Ishikawa (cell line): ENCODE data around the gene MUSK.

ENCODE experiments used
- CEBPB ChIP-seq: IDR thresholded peaks from 2 replicates; pipeline ENCODE4 v1.6.1; 2012
- EGR1 ChIP-seq: IDR thresholded peaks from 2 replicates; pipeline ENCODE4 v1.6.1; 2012
- EP300 ChIP-seq: IDR thresholded peaks from 2 replicates; pipeline ENCODE4 v1.6.1; 2012; ENCODE audit warnings: borderline replicate concordance
- FOXM1 ChIP-seq: IDR thresholded peaks from 2 replicates; pipeline ENCODE4 v1.6.1; 2012; ENCODE audit warnings: low read depth, borderline replicate concordance
- MAX ChIP-seq: IDR thresholded peaks from 2 replicates; pipeline ENCODE4 v1.6.1; 2012
- NFIC ChIP-seq: IDR thresholded peaks from 2 replicates; pipeline ENCODE4 v1.6.1; 2012
- RAD21 ChIP-seq: IDR thresholded peaks from 2 replicates; pipeline ENCODE4 v1.6.1; 2012; ENCODE audit warnings: low read depth
- TAF1 ChIP-seq: IDR thresholded peaks from 2 replicates; pipeline ENCODE4 v1.6.1; 2012; ENCODE audit warnings: low read depth, mild to moderate bottlenecking
- TCF12 ChIP-seq: IDR thresholded peaks from 2 replicates; pipeline ENCODE4 v1.6.1; 2012; ENCODE audit warnings: low read depth
- YY1 ChIP-seq: IDR thresholded peaks from 2 replicates; pipeline ENCODE4 v1.6.1; 2012; ENCODE audit warnings: low read depth
- ZBTB7A ChIP-seq: IDR thresholded peaks from 2 replicates; pipeline ENCODE4 v1.6.1; 2012; ENCODE audit warnings: low read depth
- TF ChIP-seq, protein P1 (sequence below): IDR thresholded peaks from 2 replicates; pipeline ENCODE4 v1.6.1; 2012
- TF ChIP-seq, protein P2 (sequence below): IDR thresholded peaks from 2 replicates; pipeline ENCODE4 v1.6.1; 2012; ENCODE audit warnings: low read depth, mild to moderate bottlenecking

DNA sequence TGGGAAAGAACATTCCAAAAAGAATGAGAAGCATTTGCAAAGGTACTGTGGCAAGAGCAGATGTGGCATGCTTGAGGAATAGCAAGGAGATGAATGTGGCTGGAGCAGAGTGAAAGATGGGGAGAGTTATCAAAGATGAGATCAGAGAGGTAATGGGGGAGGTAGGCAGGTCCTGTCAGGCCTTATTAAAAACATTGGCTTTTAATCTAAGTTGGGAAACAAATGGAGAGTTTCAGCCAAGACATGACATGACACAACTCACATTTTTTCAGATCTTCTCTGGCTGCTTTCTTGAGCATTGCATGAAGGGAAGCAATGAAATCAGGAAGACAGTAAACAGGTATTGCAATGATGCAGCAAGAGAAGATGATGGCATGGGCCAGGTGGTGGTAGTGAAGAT lies 120.3 kb downstream of the MUSK start:
- TF ChIP-seq TCF12, result no peak
- TF ChIP-seq TAF1, result no peak
- no peak for TF ChIP-seq EGR1
- no peak for TF ChIP-seq MAX
- no peak for TF ChIP-seq NFIC
- TF ChIP-seq YY1, result no peak
- TF ChIP-seq, protein P1, sequence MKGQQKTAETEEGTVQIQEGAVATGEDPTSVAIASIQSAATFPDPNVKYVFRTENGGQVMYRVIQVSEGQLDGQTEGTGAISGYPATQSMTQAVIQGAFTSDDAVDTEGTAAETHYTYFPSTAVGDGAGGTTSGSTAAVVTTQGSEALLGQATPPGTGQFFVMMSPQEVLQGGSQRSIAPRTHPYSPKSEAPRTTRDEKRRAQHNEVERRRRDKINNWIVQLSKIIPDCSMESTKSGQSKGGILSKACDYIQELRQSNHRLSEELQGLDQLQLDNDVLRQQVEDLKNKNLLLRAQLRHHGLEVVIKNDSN, result no peak
- TF ChIP-seq RAD21, result no peak
- TF ChIP-seq EP300, result no peak
- TF ChIP-seq, protein P2, sequence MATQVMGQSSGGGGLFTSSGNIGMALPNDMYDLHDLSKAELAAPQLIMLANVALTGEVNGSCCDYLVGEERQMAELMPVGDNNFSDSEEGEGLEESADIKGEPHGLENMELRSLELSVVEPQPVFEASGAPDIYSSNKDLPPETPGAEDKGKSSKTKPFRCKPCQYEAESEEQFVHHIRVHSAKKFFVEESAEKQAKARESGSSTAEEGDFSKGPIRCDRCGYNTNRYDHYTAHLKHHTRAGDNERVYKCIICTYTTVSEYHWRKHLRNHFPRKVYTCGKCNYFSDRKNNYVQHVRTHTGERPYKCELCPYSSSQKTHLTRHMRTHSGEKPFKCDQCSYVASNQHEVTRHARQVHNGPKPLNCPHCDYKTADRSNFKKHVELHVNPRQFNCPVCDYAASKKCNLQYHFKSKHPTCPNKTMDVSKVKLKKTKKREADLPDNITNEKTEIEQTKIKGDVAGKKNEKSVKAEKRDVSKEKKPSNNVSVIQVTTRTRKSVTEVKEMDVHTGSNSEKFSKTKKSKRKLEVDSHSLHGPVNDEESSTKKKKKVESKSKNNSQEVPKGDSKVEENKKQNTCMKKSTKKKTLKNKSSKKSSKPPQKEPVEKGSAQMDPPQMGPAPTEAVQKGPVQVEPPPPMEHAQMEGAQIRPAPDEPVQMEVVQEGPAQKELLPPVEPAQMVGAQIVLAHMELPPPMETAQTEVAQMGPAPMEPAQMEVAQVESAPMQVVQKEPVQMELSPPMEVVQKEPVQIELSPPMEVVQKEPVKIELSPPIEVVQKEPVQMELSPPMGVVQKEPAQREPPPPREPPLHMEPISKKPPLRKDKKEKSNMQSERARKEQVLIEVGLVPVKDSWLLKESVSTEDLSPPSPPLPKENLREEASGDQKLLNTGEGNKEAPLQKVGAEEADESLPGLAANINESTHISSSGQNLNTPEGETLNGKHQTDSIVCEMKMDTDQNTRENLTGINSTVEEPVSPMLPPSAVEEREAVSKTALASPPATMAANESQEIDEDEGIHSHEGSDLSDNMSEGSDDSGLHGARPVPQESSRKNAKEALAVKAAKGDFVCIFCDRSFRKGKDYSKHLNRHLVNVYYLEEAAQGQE, result no peak
- no peak for TF ChIP-seq FOXM1
- no peak for TF ChIP-seq CEBPB
- no peak for TF ChIP-seq ZBTB7A
